22Rv1 (cell line): ENCODE results near the gene TJP3.

Experiments used
- ZFX ChIP-seq: fragments of 450-650 bp; IDR thresholded peaks from 2 replicates; pipeline ENCODE4 v1.6.1; 2017; ENCODE audit warnings: antibody characterized with exemption, borderline replicate concordance
- TF ChIP-seq, protein P1 (sequence below): fragments of 450-650 bp; IDR thresholded peaks from 2 replicates; pipeline ENCODE4 v1.5.1; 2017; ENCODE audit warnings: mild to moderate bottlenecking

DNA sequence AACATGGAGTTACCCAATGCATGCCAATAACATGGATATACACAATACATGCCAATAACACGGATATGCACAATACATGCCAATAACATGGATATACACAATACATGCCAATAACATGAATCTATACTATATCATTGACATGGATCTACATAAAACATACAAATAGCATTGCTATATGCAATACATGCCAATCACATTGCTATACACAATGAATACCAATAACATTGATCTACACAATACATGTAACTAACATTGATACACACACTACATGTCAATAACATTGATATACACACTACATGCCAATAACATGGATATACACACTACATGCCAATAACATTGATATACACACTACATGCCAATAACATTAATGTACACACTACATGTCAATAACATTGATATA lies 7.0 kb upstream of the TJP3 start:
- TF ChIP-seq, protein P1, sequence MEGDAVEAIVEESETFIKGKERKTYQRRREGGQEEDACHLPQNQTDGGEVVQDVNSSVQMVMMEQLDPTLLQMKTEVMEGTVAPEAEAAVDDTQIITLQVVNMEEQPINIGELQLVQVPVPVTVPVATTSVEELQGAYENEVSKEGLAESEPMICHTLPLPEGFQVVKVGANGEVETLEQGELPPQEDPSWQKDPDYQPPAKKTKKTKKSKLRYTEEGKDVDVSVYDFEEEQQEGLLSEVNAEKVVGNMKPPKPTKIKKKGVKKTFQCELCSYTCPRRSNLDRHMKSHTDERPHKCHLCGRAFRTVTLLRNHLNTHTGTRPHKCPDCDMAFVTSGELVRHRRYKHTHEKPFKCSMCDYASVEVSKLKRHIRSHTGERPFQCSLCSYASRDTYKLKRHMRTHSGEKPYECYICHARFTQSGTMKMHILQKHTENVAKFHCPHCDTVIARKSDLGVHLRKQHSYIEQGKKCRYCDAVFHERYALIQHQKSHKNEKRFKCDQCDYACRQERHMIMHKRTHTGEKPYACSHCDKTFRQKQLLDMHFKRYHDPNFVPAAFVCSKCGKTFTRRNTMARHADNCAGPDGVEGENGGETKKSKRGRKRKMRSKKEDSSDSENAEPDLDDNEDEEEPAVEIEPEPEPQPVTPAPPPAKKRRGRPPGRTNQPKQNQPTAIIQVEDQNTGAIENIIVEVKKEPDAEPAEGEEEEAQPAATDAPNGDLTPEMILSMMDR, result no peak
- no peak for TF ChIP-seq ZFX
